Adrenal gland (tissue), 12 donors: ENCODE data around the gene DHRS2. TPM values are rescaled to one million over a fixed set of nuclear protein-coding genes. Genes with fewer than 3 reads are reported as not detected.

Experiments
- DNase-seq, 7 donors: peaks; one replicate each; pipeline ENCODE4 v3.0.0-alpha.2; 2019 to 2020
- H3K27ac ChIP-seq, 5 donors: fragments of 200-600 bp; sonication (generic) in 4 of 5; 1 replicate in 3 of 5; 2 replicates in 2 of 5; pipeline versions ENCODE4 v1.5.1 to v1.8.0; 2016 to 2020; ENCODE audit warnings: mild to moderate bottlenecking in 1 of 5
- H3K27me3 ChIP-seq: fragments of 200-600 bp; 2 replicates; pipeline ENCODE4 v1.8.0; 2021
- H3K36me3 ChIP-seq, 2 donors: fragments of 200-600 bp; replicated peaks in 1 of 2; 1 replicate in 1 of 2; 2 replicates in 1 of 2; pipeline versions ENCODE4 v1.5.1 to v1.8.0; 2018 to 2022
- H3K4me1 ChIP-seq, 2 donors: fragments of 200-600 bp; replicated peaks in 1 of 2; 1 replicate in 1 of 2; 2 replicates in 1 of 2; pipeline versions ENCODE4 v1.5.1 to v1.8.0; 2018 to 2021
- H3K4me3 ChIP-seq, 4 donors: fragments of 200-600 bp; sonication (generic) in 3 of 4; one replicate each; pipeline ENCODE4 v1.5.1; 2016 to 2018
- H3K9me3 ChIP-seq, 3 donors: fragments of 200-600 bp; sonication (generic) in 1 of 3; replicated peaks in 1 of 3; 1 replicate in 2 of 3; 2 replicates in 1 of 3; pipeline versions ENCODE4 v1.5.1 to v1.8.0; 2016 to 2021
- CTCF ChIP-seq, 6 experiments: fragments of 450-650 bp in 4 of 6; fragments of 200-600 bp in 2 of 6; sonication (generic) in 1 of 6; IDR thresholded peaks; 1 replicate in 5 of 6; 2 replicates in 1 of 6; pipeline versions ENCODE4 v1.5.1 to v1.8.0; 2016 to 2021; ENCODE audit warnings: antibody characterized with exemption in 6 of 6, mild to moderate bottlenecking in 2 of 6, moderate library complexity in 1 of 6
- POLR2A ChIP-seq, 2 donors: fragments of 450-650 bp; IDR thresholded peaks; one replicate each; pipeline ENCODE4 v1.6.1; 2017; ENCODE audit warnings: antibody characterized with exemption in 2 of 2, mild to moderate bottlenecking in 2 of 2, moderate library complexity in 1 of 2
- WGBS, 4 donors: extraction: QIAGEN DNeasy Blood & Tissue Kit in 2 of 4; methylation state at CpG; one replicate each; pipeline versions ENCODE4 v1.1.5 to v1.1.7; 2013 to 2017; 5-methylcytosine and 5-hydroxymethylcytosine counted together
- intact Hi-C, 2 donors: fragments of 100-400 bp; cut with DNase I; formaldehyde crosslinking; loops; one replicate each; pipeline versions ENCODE4 v1.14.1 to v1.15.0; 2022 to 2023
- polyA plus RNA-seq, 3 donors: library from polyadenylated mRNA; stranded (reverse); fragments of 200-250 nt in 2 of 3; fragments of 350-450 nt in 1 of 3; fragmentation: Illumina TruSeq in 1 of 3; extraction: RNeasy Lipid Tissue Mini Kit (QIAGEN cat#74804) in 1 of 3; gene quantifications; one replicate each; pipeline ENCODE4 v1.2.3, GENCODE V29; 2013 to 2014
- total RNA-seq, 9 donors: library from RNA; depleted of rRNA in 4 of 9; stranded (reverse); fragments of >200 nt in 4 of 9; fragments of 120-200 nt in 1 of 9; fragmentation: NEBNext Ultra II Directional in 1 of 9; extraction: Animal tissue kit (Norgen Biotek cat#: 25700) in 1 of 9; gene quantifications; one replicate each; pipeline versions ENCODE4 v1.1.0 to v1.2.4, GENCODE V29; 2013 to 2023
- donor health status: healthy with polysubstance abuse.
- donor health status: Bipolar disorder and iron deficiency.
- donor health status: DM: yes; HTN: yes; CAD: no.
- donor health status: DM: no; HTN: no; CAD: no.
- donor health status: DM: no; HTN: no; CAD: no.
- donor health status: DM: yes; HTN: yes; CAD: no.

Gene DHRS2
- total and polyA plus RNA-seq, 12 donors: 0.86 to 4.9 (median 2.5) TPM; not detected in 4

DNA sequence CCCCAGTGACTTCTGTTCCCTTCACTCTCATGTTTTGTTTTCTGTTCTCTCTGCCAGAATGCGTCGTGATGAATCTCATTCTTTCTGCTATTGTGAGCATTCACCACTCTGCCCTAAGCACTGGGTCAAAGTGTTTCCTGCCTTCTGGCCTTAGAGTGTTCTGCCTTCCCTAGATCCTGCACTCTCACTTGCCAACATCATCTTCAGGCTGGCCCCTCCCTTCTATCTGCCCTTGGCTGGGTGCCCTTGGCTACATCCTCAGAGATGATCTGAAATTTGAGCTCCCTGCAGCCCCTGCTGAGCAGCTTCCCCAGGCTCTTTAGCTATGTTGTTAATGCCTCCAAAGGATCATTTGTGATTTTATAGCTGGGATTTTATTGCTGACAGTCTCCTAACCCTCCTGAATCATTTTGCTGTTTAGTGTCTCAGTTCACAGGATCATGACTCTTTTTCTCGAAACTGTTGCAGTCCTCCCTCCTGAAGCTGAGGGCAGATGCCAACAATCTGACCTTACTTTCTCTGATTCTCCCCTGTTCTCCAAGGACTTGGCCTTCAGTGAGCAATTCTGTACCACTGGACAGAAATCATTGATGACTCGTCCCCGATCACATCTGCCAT lies 4.5 kb downstream of the DHRS2 start:
- H3K27me3 ChIP-seq: no peaks in the 10 kb centered on the region
- H3K4me1 ChIP-seq: peaks cover 8 to 29% of the 10 kb centered on the region in 2 donors
- H3K36me3 ChIP-seq: no peaks in the 10 kb centered on the region
- peak; percentile 67 to 88 (median 84) for DNase-seq
- no peak overlapping the region for H3K4me3 ChIP-seq
- no peak for TF ChIP-seq POLR2A (IDR thresholded peaks at IDR 0.05)
- no peak for TF ChIP-seq CTCF (IDR thresholded peaks at IDR 0.05)
- H3K9me3 ChIP-seq: no peaks in the 10 kb centered on the region
- H3K27ac ChIP-seq: peak overlapping the region in 4 of 5 donors; percentile 13 to 86 (median 52)
- WGBS, 4 donors: 16 to 29% (median 20%) methylated on average over 5 of the region's 5 CpGs
- intact Hi-C loops: no loop called here

GRCh38 chr14:23641180-23641914 lies 5.2 kb downstream of the DHRS2 start:
- peak overlapping the region in 3 of 5 donors; percentile 29 to 86 (median 76) for H3K27ac ChIP-seq
- H3K36me3 ChIP-seq: no peaks in the 10 kb centered on the region
- peaks cover 8 to 29% of the 10 kb centered on the region in 2 donors for H3K4me1 ChIP-seq
- no peak for TF ChIP-seq CTCF (IDR thresholded peaks at IDR 0.05)
- TF ChIP-seq POLR2A (IDR thresholded peaks at IDR 0.05): no peak
- DNase-seq: no peak
- H3K4me3 ChIP-seq: no peak overlapping the region
- no peaks in the 10 kb centered on the region for H3K27me3 ChIP-seq
- WGBS, 4 donors: 70 to 77% (median 76%) methylated on average over 4 of the region's 4 CpGs
- no peaks in the 10 kb centered on the region for H3K9me3 ChIP-seq
- intact Hi-C loops: no loop called here

DNA sequence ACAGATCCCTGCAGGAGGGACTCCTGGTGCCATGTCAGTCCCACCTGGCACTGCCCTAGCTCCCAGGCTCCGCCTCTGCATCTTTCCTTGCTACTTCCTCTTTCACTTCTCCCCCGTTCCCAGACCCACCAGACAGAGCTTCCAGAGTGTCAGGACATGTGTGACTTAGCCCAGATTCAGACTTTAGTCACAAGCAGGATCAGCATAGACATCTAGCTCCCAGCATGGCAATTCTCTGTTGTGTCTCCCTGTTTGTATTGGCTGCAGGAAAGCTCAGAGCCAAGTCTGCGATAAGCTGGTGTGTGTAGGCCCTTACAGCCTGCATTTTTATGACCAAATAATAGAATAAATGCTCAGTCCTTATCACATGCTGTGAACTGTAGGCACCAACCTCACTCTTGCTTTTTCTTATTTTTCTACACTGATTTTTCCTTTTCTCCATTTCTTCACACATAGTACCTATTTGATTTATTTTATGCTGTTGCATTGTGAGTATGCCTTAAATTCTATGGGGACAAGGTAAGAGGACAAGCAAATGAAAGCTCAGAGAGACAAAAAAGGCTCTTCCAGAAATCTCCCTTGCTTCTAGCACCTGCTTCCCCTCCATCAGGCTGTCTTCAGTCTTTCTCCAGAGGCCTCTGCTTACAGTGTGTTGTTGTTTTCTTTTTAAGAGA lies 5.9 kb downstream of the DHRS2 start:
- no peak for TF ChIP-seq POLR2A (IDR thresholded peaks at IDR 0.05)
- TF ChIP-seq CTCF (IDR thresholded peaks at IDR 0.05): no peak
- no peaks in the 10 kb centered on the region for H3K27me3 ChIP-seq
- H3K9me3 ChIP-seq: no peaks in the 10 kb centered on the region
- intact Hi-C loops: no loop called here
- peaks cover 8 to 29% of the 10 kb centered on the region in 2 donors for H3K4me1 ChIP-seq
- DNase-seq: no peak
- 57 to 74% (median 67%) methylated on average over 3 of the region's 3 CpGs for WGBS, 4 donors
- peak overlapping the region in 2 of 5 donors; percentile 76 to 86 for H3K27ac ChIP-seq
- H3K4me3 ChIP-seq: no peak overlapping the region
- no peaks in the 10 kb centered on the region for H3K36me3 ChIP-seq

DNA sequence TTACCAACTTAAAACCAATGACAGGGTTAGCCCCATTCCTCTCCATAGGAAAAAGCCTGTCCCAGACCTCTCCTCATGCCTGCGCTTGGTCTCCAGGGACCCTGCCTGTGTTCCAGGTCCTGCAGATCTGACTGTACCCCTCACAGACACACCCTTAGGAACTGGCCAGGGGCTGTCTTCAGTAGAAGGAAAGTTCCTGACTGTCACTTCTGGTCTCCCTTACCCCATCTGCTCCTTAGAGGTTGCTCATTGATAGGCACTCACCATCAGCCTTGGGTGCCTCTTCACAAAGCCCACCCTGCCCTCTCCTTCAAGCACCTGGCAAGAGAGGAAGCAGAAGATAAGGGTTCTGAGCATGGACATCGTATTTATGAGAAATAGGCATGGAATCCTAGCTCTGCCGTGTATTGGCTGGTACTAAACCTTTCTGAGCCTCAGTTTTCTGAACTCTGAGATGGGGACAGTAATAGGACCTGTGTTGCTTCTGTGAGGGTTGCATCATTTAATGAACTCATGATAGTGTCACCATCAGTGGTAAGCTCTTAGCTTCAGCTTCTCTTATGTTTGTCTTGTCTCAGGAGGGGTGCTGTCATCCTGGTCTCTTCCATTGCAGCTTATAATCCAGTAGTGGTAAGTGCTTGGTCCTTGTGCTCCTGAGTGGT lies 7.5 kb downstream of the DHRS2 start:
- no peak for TF ChIP-seq POLR2A (IDR thresholded peaks at IDR 0.05)
- TF ChIP-seq CTCF (IDR thresholded peaks at IDR 0.05): no peak
- Histone ChIP-seq H3K9me3 (no peaks in the 10 kb centered on the region), H3K27me3 (no peaks in the 10 kb centered on the region), H3K4me1 (peaks cover 8 to 29% of the 10 kb centered on the region in 2 donors), H3K4me3 (no peak overlapping the region), H3K36me3 (no peaks in the 10 kb centered on the region), H3K27ac (no peak overlapping the region)
- DNase-seq: no peak
- intact Hi-C loops: no loop called here
- 93 to 100% (median 94%) methylated on average over 3 of the region's 3 CpGs for WGBS, 4 donors
